Right hindlimb (tissue), 1 donor: ENCODE results near the gene FOXO6.

Experiments used
- DNase-seq: peaks from one replicate; pipeline ENCODE4 v3.0.0-alpha.2; 2018

FOXO6 gene

DNA sequence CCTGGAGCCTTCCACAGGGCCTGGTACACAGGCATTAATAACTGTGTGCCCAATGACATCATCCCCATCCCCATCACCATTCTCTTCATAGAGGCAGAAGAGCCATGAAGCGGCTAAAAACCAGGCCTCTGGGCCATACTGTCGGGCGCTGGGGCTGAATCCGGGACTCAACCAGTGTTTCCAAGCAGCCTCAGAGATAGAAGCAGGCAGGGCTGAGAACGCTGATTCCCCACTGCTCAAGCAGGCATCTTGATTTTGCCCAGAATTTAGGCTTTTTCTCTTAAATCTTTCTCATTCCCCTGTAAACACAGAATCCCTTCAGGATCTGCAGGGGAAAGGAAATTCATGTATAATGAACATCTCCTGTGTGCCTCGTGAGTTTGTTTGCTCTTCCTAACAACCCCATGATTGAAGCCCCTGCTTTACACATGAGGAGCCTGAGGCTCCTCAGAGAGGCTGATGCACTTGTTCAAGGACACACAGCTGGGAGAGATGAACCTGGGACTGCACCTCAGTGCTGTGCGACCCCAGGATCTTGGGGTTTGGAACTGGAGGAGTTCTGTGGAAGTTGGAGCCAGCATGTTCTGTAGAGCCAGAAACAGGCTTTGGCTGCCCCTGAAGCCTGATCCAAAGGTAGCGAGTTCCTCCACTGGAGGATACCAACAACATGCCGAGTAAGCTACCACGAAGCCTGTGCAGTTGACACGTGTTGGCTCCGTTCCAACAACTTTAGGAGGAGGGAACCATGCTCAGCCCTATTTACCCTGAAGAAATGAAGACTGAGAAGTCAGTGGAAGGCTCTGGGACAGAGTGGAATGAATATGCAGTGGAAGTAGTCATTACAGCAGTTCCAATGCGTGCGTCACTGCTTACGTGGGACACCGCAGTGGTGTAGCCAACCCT lies 67.8 kb downstream of the FOXO6 start:
- no peak for DNase-seq

DNA sequence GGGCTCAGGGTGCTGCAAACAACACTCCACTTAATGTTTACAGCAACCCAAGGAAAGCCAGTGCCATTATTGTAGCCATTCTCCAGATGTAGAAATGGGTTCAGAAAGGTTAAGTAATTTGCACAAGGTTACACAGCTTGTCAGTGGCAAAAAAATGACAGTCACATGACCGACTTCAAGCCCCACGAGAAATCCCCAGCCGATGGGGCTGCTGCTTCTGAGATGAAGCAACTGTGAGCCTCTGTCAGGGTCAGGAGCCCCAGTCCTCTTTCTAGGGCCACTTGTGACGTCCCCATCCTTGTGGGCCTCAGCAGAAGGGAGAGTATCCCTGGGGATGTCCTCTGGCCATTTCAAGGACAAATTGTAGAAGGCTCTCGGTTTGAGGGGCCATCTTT lies 68.4 kb downstream of the FOXO6 start:
- no peak for DNase-seq

DNA sequence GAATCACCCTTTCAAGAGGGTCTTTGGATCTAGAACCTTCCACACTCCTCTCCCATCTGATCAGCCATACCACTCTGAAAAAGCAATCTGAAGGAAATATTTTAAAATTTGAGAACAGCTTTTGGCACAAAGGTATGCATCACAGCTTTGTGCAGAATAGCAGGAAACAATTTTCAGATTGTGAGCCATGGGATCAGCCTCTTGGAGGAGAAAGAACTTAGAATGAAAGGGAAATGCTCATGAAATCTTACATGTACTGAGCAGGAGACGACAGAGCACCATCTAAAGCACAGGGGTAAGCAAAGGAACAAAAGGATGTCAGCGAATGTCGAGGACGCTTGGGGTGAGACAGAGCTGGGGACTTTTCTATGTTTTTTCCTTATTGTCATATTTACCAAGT lies 68.8 kb downstream of the FOXO6 start:
- no peak for DNase-seq

DNA sequence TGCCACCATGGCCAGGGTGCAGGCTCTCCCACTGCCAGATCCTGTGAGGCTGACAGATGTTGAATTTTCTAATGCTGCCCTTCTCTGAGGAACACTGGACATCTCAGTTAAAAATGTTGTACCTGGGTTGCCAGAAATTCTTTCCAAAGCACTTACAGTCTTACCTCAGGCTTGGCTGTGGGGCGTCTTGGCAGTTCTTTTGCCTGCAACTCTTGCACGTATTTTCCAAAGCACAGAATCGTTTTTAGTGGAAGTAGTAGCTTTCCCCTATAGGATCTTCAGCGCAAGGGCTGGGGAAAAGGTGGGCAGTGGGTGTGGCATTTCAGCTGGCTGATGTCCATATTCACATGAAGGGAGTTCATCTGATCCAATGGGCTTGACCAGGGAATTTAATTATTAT lies 69.3 kb downstream of the FOXO6 start:
- peak; percentile 87 for DNase-seq

DNA sequence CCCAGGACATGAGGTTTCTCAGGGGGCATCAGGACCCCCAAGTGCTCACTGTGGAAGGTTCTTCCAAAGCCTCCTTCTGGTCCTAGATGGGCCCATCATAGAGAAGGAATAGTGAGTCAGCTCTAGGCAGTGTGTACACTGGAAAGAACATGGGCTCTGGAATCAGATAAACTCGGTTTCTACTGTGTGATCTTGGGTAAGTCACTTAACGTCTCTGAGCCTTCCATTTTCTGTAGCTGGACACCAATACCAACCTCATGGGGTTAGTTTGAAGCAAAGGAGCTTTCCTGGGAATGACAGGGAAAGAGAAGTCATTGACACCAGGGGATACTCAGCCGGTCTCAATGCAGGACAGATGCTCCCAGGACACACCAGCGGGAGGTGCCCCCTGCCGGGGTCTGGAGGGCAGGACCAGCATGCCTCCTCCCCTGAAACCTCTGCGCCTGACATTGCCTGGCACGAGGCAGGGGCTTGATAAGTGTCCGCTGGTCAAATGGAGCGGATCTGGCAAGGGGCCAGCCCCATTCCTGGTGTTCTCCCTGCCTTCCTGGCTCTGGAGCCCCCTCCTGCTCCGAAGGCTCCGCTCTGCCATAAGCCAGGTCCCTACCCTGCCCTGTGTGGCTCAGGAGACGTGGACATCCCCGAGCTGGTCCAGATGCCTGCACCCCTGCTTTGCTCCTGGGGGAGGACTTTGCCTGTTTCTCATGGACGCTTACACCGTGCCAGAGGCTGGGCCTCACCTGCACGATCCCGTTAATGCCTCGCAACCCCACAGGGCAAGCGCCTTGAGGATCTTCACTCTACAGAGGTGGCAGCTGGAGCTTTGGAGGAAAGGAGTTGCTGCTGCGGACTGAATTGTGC lies 70.5 kb downstream of the FOXO6 start:
- no peak for DNase-seq
